ENCODE data around the gene MNX1. TPM values are rescaled to one million over a fixed set of nuclear protein-coding genes. Genes with fewer than 3 reads are reported as not detected.

The MNX1 gene
- total and polyA plus RNA-seq, 9 of the 15 experiments (the other 6 are each of a cell fraction or from before 2014, with no cell fraction given) = 0.15 to 8.0 (median 1.4) TPM

- TF ChIP-seq ZNF318 (IDR thresholded peaks at IDR 0.05; ENCODE audit: borderline replicate concordance in 1 of 2, low read depth in 1 of 2) (peak in 1 of 2 experiments; percentile 95; a peak in 2 of 4 replicates), L3MBTL2 (IDR thresholded peaks at IDR 0.05) (peak; percentile 73), CEBPB (tag; IDR thresholded peaks at IDR 0.05) (peak; percentile 80), NRF1 (conservative IDR thresholded peaks at IDR 0.05 in 1 of 2, IDR thresholded peaks at IDR 0.05 in 1 of 2) (0 out of 4 replicates have a peak, but pooled peaks of 1 of the 2 experiments have one; percentile 2), XRCC5 (IDR thresholded peaks at IDR 0.05; ENCODE audit: low read depth, low read length) (no peak), SPI1 (IDR thresholded peaks at IDR 0.05; ENCODE audit: borderline replicate concordance, low read depth, low read length) (no peak), ZNF3 (CRISPR knock-in tag; IDR thresholded peaks at IDR 0.05) (no peak)
Measured at GRCh38 chr7:157041004-157041403, 30.5 kb upstream of the MNX1 start (continued).
